ENCODE results near the gene ETNK1.
"Not testable (repeated sequence)": the region's sequence is repeated elsewhere in the genome, so short reads cannot be mapped to it uniquely, and the experiment has no call there.

The ETNK1 gene

DNA sequence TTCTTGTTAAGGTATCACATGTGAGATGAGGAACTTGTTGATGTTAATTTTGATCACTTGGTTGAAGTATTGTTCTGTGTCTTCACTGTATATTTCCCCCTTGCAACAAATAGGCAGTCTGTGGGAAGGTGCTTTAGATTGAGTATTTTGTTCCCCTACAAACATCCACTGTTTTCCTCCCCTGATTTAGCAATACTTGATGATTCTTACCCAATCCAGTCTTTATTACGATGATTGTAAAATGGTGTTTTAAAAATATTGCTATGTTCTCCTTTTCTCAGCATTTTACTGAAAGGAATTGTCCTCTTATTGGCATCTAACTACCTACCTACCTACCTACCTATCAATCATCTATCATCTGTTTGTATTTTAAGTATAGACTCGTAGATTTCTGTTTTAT lies 66.3 kb downstream of the ETNK1 start:
- DNase-seq = no peak

DNA sequence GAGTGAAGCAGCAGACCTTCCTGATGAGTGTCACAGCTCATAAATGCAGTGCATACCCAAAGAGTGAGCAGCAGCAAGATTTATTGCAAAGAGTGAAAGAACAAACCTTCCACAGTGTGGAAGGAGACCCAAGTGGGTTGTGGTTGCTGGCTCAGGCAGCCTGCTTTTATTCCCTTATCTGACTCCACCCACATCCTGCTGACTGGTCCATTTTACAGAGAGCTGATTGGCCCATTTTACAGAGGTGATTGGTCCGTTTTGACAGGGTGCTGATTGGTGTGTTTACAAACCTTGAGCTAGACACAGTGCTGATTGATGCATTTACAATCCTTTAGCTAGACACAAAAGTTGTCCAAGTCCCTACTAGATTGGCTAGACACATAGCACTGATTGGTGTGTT lies 67.5 kb downstream of the ETNK1 start:
- not testable (repeated sequence) for DNase-seq

DNA sequence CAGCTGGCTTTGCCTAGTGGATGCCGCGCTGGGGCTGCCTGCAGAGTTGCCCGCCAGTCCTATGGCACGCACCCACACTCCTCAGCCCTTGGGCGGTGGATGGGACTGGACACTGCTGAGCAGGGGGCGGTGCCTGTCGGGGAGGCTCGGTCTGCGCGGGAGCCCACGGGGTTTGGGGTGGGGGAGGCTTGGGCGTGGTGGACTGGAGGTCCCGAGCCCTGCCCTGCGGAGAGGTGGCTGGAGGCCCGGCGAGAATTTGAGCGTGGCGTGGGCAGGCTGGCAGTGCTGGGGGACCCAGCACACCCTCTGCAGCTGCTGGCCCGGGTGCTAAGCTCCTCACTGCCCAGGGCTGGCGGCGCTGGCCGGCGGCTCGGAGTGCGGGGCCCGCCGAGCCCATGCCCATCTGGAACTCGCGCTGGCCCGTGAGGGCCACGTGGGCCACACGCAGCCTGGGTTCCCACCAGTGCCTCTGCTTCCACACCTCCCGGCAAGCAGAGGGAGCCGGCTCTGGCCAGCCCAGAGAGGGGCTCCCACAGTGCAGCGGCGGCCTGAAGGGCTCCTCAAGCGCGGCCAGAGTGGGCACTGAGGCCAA lies 68.1 kb downstream of the ETNK1 start:
- no peak for DNase-seq

DNA sequence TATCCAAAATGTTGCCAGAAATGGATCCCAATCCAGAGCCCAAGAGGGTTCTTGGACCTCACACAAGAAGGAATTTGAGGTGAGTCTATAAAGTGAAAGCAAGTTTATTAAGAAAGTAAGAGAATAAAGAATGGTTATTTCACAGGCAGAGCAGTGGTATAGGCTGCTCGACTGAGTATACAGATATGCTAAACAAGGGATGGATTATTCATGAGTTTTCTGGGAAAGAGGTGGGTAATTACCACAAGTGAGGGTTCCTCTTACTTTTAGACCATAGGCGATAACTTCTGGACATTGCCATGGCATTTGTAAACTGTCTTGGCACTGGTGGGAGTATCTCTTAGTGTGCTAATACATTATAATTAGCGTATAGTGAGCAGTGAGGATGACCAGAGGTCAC lies 73.6 kb downstream of the ETNK1 start:
- no peak for DNase-seq

DNA sequence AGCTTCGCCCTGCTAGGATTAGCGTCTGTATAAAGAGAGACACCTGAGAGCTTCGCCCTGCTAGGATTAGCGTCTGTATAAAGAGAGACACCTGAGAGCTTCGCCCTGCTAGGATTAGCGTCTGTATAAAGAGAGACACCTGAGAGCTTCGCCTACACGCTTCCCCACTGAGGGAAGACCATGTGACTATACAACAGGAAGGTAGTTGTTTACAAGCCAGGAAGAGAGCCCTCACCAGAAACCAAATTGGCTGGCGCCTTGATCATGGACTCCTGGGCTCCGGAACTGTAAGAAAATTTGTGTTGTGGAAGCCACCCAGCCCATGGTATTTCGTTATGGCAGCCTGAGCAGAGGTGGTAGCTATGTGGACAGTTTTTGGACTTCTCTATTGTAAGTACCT lies 74.7 kb downstream of the ETNK1 start:
- not testable (repeated sequence) for DNase-seq

DNA sequence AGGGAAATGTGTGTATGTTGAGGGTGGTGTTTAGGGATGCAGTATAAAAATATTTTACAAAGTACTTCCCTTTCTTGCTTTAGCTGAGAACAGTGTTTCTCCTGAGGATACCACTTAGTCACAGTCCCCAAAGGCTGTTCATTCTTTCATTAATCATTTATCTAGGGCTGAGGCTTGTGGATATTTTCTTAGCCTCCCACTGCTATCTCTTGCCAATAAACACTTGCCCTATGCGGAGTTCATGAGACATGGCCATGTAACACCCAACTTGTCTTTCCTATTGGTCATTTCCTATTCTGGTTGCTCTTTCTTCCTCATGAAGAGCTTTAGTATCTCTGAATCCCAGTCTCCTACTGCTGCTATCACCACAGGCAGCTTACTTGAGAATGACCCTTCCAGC lies 75.1 kb downstream of the ETNK1 start:
- no peak for DNase-seq

DNA sequence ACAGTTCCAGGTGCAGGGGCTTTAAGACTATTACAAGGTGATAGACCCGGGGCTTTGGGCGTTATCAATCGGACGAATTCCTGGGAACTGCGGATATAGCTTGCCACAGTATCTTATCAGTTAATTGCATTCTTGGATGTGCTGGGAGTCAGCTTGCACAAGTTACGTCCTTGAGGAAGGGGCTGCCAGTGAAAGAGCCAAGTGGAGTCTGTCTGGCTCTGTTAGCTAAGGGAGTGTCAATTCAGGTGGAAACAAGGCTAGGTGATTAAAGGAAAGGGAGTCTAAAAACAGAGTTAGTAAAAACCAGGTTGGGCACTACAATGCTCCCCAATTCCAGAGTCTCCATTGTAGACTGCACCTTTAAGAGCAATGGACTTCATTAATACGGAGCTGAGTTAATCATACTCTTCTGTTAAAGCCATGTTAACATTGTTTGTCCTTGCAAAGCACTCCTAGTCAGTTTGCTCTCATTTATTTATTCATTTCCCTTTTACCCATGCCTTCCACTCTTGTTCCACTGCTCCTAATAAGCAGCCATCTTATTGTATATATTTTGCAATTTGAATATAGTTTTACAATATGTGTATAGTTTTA lies 76.3 kb downstream of the ETNK1 start:
- not testable (repeated sequence) for DNase-seq

DNA sequence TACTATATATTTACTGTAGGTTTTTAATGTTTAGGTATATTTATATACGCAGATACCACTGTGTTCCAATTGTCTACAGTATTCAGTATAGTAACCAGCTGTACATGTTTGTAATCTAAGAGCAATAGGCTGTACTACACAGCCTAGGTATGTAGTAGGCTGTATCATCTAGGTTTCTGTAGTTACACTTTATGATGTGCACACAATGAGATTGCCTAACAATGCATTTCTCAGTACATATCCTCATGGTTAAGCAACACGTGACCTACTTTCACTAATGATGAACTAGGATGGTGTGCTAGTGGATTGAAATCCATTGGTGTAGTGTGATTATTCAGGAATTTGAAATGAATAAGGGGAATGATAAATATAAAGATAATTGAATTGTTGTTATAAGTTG lies 77.7 kb downstream of the ETNK1 start:
- DNase-seq = no peak

DNA sequence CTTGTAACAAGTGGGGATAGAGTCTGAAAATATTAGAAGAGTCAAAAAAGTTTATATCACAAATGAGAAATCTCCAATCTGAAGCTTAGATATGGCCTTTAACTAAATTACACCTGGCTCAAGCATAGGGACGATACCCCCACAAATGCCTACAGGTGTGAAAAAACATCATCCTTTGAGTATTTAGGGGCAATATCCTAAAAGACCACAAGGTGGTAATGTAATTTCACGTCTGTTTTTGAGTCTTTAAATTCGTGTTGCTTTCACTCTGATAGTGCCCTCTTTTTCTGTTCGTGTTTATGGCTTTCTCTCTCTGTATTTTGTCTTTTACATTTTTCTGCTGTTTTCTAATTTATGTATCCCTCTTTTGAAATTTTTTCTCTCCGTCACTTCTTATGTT lies 84.3 kb downstream of the ETNK1 start:
- peak; percentile 25 for DNase-seq

DNA sequence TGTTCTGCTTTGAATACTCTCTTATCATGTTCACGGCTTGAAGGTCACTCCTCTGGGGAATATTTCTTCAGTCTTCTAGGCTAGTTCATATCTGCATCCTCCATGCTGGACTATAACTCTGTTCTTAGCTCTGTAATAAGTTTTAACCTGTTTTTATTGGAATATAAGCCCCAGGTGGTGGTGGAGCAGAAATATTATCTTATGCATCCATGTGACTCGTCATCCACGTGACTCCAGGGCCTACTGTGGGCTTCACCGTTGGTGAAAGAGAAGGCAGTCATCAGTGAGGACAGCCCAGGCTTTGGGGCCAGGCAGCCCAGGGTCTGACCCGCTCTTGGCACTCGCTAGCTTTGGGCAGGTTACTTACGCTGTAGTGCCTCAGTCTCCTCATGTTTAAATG lies 87.1 kb downstream of the ETNK1 start:
- no peak for DNase-seq

DNA sequence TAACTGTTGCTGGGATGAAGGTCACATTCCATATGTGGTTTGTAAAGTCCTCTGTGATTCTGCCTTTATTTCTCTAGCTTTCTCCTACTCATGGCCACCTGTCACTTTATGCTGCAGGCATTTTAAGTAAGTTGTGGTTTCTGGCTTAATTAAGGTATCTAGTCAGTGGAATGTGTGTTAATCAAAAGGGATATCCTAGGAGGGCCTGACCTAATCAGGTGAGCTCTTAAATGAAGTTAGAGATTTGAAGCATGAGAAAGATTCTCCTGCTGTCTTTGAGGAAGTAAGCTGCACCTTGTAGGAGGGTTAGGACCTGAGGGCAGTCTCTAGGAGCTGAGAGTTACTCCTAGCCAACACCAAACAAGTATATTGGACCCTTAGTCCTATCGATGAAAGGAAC lies 90.3 kb downstream of the ETNK1 start:
- DNase-seq = no peak

DNA sequence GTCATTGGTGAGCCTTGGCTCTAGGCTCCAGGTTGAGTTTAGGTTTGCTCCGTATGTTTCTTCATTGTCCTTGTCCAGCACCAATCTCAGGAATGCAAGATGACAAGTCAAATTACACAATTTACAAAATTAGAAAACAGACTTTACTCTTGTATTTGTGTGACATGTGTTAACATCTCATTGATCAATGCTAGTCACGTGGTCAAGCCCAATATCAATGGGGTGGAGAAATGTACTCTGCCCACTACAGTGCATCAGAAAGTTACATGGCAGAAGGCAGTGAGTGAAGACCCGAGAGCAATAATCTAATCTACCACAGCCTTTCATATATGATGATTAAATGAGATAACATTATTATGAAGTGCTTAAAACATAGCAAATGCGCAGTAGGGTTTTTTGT lies 94.8 kb downstream of the ETNK1 start:
- DNase-seq = no peak

DNA sequence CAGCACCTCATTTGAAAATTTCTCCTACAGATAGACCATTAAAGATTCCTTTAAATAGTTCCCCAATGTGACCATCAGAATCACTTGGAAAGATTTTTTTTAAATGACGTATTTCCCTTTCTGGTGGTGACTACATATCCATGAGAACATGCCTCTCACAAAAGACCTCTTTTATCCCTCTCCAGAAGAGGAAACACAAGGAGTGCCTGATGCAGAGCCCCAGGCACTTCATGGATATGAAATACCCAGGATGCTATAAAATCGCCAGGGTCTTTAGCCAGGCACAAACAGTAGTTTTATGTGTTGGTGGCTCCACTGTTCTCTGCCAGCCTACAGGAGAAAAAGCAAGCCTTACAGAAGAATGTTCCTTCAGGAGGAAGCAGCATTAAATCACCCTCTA lies 97.1 kb downstream of the ETNK1 start:
- DNase-seq = no peak

DNA sequence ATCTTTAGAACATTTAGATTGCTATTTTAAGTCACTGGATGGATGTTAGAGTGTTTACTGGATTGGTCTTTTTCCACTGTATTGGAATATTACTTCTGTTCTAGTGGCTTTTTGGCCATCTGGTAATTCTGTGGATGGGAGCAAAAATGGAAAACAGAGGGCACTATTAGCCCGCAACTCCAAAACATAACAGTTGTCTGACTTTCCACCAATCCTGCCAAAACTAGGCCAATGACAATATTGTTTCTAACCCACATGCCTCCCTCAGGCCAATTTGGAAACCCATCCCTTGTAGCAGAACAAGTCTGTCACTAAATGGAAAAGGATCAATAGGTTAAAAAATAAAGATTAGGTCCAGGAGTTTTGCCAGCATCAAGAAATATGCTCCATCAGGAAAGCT lies 97.8 kb downstream of the ETNK1 start:
- DNase-seq = no peak

DNA sequence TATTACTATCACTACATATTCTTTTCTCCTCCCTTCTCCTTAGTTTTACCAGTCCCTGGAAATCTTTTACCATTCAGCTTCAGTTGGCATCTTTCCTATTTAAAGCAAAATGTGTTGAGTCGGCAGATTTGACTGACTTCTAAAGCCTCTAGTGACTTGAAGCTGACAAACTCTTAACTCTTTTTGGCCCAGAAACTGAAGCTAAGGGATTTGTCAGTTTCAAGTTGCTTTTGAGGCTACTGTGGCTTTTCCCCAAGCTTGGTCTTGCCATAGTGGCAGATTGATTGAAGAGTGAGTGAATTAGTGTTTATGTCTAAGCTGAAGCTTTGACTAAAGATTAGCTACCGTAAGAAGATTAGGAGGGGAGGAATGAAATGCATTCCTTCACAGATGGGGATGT lies 104.0 kb downstream of the ETNK1 start:
- no peak for DNase-seq

DNA sequence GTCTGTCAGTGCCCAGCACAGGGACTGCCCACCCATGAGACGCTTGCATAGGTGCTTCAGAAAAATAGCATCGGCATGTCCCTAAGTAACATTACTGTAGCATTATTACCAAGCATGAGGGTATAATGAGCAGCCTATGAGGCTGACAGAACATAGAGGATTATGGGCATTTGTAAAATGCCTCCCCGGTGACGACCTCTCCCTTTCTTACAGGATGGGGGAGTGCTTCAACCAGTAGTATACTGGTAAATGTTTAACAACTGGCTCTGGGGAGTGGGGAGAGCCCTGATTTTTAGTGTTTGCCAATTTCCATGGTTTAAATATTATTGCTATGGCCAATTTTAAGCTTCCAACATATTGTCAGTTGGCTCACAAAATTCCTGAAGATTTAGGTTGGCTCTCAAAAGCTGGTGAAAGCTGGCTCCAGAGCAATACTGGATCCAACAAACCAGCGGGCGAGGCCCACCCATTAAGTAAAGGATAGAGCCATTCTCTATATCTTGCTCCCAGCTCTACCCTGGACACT lies 104.5 kb downstream of the ETNK1 start:
- no peak for DNase-seq

DNA sequence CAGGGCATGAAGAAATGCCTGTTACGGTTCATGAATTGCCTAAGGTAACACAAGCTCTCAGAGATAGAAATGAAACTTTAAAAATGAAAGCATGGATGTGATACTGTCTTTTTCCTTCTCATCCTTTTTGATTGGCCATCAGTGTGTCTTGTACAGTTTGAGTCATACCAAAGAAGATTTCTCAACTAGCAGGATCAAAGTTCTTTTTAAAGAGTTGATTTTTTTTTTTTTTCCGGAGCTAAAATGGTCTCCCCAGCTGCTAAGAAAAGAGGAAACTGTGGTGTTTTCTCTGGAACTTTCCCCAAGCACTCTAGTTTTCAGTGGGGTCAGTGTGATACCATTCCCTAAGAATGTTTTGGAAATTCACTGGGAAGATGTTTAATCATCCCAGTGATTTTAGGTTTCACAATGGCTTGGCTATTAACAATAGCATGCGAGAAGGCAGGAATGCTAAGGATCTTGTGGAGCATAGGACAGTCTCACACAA lies 105.0 kb downstream of the ETNK1 start:
- no peak for DNase-seq

DNA sequence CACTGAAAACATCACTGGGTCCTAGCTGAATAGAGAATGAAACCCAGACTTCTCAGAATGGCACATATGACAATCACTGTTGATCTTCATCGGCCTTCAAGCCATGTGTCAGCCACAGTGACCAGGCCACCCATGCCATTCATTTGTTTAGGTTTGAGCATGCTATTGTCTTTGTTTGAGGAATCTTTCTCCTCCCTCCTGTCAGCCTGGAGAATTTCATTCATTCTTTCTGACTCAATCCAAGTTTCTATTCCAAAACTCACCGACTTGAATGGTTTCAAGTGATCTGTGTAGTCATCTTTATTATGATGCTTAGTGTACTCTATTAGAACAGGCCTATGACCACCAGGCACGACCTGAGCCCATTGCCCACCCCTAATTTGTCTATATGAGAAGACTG lies 106.3 kb downstream of the ETNK1 start:
- no peak for DNase-seq

DNA sequence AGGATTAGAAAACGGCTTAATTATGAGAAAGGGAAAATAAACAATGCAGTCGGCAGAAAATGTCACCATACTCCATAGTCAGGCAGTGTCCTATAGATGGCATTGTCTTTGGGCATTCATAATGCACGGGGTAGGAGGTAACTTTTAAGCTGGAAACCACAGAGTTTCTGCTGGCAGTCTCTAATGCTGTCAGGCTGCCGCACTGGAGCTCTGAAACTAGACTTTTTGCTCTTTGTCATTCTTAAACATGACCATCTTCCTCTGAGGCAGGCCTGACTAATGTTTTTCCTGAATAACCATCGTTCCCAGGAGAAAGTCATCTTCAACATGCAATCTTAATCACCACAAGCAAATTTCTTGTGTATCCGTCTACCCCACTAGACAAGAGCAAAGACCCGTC lies 108.8 kb downstream of the ETNK1 start:
- DNase-seq = no peak

DNA sequence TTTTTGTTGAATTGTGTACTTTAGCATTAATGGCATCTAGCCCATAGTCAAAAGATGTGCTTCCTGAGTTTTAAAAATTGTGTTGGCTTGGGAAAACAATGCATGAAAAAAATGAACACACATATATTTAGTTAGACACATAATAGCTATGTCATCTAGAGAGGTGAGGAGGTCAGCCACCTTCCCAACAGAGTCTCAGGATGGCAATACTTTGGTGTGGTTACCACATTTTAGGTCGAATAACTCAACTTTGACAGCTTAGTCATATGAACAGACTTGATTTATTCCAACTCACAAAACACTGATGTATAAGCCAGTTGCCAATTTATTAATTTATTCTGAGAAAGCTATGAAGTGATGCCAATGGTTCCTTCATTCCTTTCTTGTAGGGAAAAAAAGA lies 114.0 kb downstream of the ETNK1 start:
- DNase-seq = no peak

Measured in hematopoietic multipotent progenitor cell treated with erythropoietin and hydrocortisone succinate and interleukin-3 and kit ligand, for 8 days (in vitro differentiated cells).